ENCODE measurements around the gene KIAA1671. TPM values are rescaled to one million over a fixed set of nuclear protein-coding genes. Genes with fewer than 3 reads are reported as not detected.

KIAA1671 gene
- total RNA-seq, 1 donor from 2014 or later = 46.7 TPM

DNA sequence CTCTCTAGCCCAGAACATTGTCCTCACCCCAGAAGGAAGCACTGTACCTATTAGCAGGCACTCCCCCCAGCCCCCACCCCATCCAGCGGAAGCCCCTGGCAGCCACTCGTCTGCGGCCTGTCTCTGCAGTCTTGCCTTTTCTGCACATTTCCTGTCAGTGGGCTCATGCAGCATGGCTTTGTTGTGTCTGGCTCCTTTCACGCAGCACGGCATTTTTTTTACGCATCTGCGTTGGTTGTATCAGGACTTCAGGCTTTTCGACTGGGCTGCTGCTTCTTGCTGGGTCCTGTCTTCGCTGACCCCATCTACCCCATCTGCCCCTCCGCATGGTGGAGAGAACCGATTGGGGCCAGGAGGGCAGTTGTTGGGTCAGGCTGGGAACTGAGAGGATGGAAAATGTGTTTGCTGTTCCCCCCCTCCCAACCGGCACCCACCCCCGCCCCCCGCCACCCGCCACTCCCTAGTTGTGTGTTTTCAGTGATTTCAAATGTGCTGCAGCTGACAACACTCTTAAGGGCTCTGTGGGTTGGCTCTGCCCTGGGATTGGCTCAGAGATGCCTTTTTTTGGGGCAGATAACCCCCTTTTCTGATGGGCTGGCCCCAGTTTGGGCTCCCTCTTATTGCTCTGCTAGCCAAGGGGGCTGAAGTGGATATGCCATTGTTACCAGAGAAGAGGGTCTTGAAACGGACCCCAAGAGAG is 110.0 kb downstream of the KIAA1671 start:
- ATAC-seq (no peak), DNase-seq (no peak)
- intact Hi-C loops (cut with DNase I) = no loop called here
- TF ChIP-seq, protein P1, sequence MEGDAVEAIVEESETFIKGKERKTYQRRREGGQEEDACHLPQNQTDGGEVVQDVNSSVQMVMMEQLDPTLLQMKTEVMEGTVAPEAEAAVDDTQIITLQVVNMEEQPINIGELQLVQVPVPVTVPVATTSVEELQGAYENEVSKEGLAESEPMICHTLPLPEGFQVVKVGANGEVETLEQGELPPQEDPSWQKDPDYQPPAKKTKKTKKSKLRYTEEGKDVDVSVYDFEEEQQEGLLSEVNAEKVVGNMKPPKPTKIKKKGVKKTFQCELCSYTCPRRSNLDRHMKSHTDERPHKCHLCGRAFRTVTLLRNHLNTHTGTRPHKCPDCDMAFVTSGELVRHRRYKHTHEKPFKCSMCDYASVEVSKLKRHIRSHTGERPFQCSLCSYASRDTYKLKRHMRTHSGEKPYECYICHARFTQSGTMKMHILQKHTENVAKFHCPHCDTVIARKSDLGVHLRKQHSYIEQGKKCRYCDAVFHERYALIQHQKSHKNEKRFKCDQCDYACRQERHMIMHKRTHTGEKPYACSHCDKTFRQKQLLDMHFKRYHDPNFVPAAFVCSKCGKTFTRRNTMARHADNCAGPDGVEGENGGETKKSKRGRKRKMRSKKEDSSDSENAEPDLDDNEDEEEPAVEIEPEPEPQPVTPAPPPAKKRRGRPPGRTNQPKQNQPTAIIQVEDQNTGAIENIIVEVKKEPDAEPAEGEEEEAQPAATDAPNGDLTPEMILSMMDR (IDR thresholded peaks at IDR 0.05) = no peak
- no peaks in the 10 kb centered on the region for H3K27me3 ChIP-seq
- H3K4me3 ChIP-seq = no peak overlapping the region
- no peaks in the 10 kb centered on the region for H3K36me3 ChIP-seq
- peaks cover 8% of the 10 kb centered on the region for H3K4me1 ChIP-seq
- H3K9me3 ChIP-seq = no peaks in the 10 kb centered on the region
- H3K27ac ChIP-seq = no peak overlapping the region

DNA sequence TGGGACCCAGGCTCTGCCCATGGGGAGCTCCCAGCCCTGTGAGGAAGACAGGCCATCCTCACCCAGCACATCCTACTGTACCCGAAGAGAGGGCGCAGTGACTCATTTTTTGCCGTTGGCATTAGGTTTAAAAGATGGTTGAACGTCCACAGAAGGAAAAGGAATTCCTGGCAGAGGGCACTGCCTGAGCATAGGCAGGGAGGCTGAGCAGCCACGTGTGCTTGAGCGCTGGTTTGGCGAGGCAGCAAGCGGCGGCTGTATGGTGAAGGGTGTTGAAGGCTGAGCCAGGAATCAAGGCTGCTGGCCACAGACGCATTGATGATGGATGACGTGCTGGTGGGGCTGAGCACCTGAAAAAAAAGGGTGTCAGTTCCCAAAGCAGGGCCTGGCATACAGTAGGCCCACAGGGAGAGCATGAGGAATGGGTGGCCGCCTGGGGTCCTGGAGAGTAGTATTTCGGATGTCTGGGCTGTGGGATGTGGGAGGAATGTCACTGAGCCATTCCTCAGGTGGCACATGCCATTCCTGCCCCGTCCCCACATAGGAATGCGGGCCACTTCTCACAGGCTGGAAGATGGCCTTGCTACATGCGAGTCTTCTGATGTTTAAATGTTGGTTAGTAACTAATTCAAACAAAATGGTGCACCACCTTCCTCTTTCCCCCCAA is 112.5 kb downstream of the KIAA1671 start:
- Histone ChIP-seq H3K36me3 (no peaks in the 10 kb centered on the region), H3K4me1 (peaks cover 13% of the 10 kb centered on the region), H3K27me3 (no peaks in the 10 kb centered on the region), H3K27ac (no peak overlapping the region), H3K4me3 (no peak overlapping the region), H3K9me3 (no peaks in the 10 kb centered on the region)
- peak; percentile 42 for ATAC-seq
- DNase-seq = no peak
- intact Hi-C loops (cut with DNase I) = no loop called here
- TF ChIP-seq, protein P1 (IDR thresholded peaks at IDR 0.05) = no peak

DNA sequence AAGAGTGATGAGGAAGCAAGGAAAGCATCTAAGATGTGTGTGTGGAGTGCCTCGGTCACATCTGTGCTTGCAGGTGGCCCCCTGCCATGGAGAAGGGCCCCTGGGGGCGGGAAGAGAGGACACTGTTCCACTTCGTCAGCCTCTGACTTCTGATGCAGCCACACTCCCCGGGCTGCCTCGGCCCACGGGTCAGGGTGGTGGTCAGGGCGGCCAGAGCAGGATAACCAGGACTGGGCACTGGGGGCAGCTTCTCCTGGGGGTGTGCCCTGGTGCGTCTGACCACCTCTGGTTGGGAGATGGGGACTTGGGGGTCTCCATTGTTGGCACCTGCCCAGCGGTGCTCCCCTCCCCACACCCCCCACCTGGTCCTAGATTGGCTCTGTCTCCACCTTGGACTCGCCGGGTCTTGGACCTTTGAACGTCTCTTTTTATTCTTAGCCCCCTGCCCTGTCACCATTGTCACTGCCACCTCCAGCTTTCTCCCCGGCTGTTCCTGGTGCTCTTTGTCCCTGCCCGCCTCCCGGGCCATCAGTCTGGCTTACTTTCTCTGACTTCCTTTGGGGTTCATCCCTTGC is 114.4 kb downstream of the KIAA1671 start:
- ATAC-seq = no peak
- no peak for DNase-seq
- TF ChIP-seq, protein P1 (IDR thresholded peaks at IDR 0.05) = no peak
- Histone ChIP-seq H3K4me3 (no peak overlapping the region), H3K27ac (no peak overlapping the region), H3K36me3 (no peaks in the 10 kb centered on the region), H3K9me3 (no peaks in the 10 kb centered on the region), H3K27me3 (no peaks in the 10 kb centered on the region), H3K4me1 (peaks cover 21% of the 10 kb centered on the region)
- intact Hi-C loops (cut with DNase I) = no loop called here

DNA sequence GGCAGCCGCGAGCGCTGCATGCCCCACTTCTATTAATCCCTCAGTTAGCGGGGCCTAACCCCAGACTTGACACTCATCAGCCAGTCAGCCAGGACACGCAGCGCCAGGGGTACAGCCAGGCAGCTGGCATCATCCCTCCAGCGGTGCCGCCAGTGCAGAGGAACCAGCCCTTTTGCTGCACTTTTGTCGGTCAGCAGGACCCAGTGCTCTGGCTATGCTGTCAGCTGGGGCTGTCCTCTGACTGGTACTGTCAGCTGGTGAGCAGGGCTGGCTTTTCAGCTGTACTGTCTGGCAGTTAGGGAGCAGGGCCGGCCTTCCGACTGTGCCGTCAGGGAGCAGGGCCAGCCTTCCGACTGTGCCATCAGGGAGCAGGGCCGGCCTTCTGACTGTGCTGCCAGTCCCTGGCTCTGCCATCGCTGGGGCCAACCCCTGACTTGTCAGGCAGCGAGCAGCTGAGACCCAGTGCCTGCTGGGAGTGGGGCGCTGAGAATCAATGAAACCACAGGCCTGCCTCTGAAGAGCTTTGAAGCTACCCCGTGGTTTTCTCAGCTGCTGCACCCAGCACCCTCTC is 115.4 kb downstream of the KIAA1671 start:
- no peaks in the 10 kb centered on the region for H3K9me3 ChIP-seq
- peaks cover 20% of the 10 kb centered on the region for H3K4me1 ChIP-seq
- H3K4me3 ChIP-seq = no peak overlapping the region
- no peaks in the 10 kb centered on the region for H3K36me3 ChIP-seq
- intact Hi-C loops (cut with DNase I) = no loop called here
- DNase-seq (no peak), ATAC-seq (peak; percentile 35)
- no peaks in the 10 kb centered on the region for H3K27me3 ChIP-seq
- TF ChIP-seq, protein P1 (IDR thresholded peaks at IDR 0.05) = no peak
- peak overlapping the region; percentile 47 for H3K27ac ChIP-seq

DNA sequence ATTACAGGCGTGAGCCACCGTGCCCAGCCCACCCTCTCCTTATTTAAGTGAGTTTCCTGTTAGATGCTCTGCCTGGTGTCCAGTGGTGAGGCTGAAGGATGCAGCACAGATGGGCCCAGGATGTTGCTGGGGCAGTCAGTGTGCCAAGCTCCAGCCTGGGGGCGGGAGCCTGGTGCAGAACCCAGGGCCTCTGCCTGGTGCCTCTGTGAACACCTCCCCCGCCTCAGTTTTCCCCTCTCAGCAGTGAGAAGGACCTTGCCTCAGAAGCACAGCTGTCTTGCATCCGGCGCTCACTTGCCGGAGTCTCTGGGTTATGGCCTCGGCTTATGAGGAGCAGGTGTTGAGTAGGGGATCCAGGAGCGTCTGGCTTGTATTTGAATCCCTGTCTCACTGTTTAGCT is 116.2 kb downstream of the KIAA1671 start:
- Histone ChIP-seq H3K4me3 (no peak overlapping the region), H3K36me3 (no peaks in the 10 kb centered on the region), H3K27ac (no peak overlapping the region), H3K9me3 (no peaks in the 10 kb centered on the region), H3K4me1 (peaks cover 20% of the 10 kb centered on the region), H3K27me3 (no peaks in the 10 kb centered on the region)
- intact Hi-C loops (cut with DNase I) = no loop called here
- TF ChIP-seq, protein P1 (IDR thresholded peaks at IDR 0.05) = no peak
- ATAC-seq (no peak), DNase-seq (no peak)
